Measurements from ENCODE around the gene ZBTB32. TPM values are rescaled to one million over a fixed set of nuclear protein-coding genes. Genes with fewer than 3 reads are reported as not detected.
A peak's percentile ranks its signal among the peaks of the same experiment; 100 is the strongest.
"Not testable (repeated sequence)": the region's sequence is repeated elsewhere in the genome, so short reads cannot be mapped to it uniquely, and the experiment has no call there.

The ZBTB32 gene
- total RNA-seq: not detected
- polyA plus RNA-seq (ENCODE audit: insufficient read length in 2 of 2): under 1 TPM; 0.14 to 0.68 TPM
- long read RNA-seq, donor 1: 0 reads
- long read RNA-seq, donor 2: 0 reads
- long read RNA-seq, donor 3: 0 reads
- long read RNA-seq, donor 4: 0 reads

- WGBS (ENCODE audit: insufficient coverage): 21% methylated on average over 21 of the region's 24 CpGs
- DNase-seq (ENCODE audit: low read depth in 4 of 6, low spot score in 6 of 6): peak in 2 of 6 donors; percentile 32 to 37
- Histone ChIP-seq H3K27me3 (ENCODE audit: control insufficient read depth, insufficient read depth, low read length) (peaks cover 2% of the 10 kb centered on the region), H3K4me3 (ENCODE audit: low read depth, low read length) (no peak within 1 kb of the TSS), H3K27ac (ENCODE audit: low read depth, low read length) (no peak within 1 kb of the TSS), H3K9me3 (ENCODE audit: control insufficient read depth, insufficient read depth, low read length) (no peaks in the 10 kb centered on the region), H3K36me3 (ENCODE audit: control insufficient read depth, insufficient read depth, low read length) (no peaks in the 10 kb centered on the region), H3K4me1 (ENCODE audit: control insufficient read depth, insufficient read depth, low read length) (peaks cover 17% of the 10 kb centered on the region)
Measured at GRCh38 chr19:35704218-35704617, at the start of gene ZBTB32. TSS of gene ZBTB32 (plus strand) at chr19:35704558. CDS start at chr19:35714627, 10,069 bp downstream.

GRCh38 chr19:35654828-35655227 is 49.5 kb upstream of the ZBTB32 start:
- H3K36me3 ChIP-seq (ENCODE audit: control insufficient read depth, insufficient read depth, low read length): peaks cover 76% of the 10 kb centered on the region
- not testable (repeated sequence) for H3K4me3 ChIP-seq (ENCODE audit: low read depth, low read length); H3K4me1 ChIP-seq (ENCODE audit: control insufficient read depth, insufficient read depth, low read length); H3K9me3 ChIP-seq (ENCODE audit: control insufficient read depth, insufficient read depth, low read length); H3K27me3 ChIP-seq (ENCODE audit: control insufficient read depth, insufficient read depth, low read length); H3K27ac ChIP-seq (ENCODE audit: low read depth, low read length); DNase-seq (ENCODE audit: low read depth in 4 of 6, low spot score in 6 of 6)
- WGBS (ENCODE audit: insufficient coverage): 95% methylated on average over 3 of the region's 6 CpGs

DNA sequence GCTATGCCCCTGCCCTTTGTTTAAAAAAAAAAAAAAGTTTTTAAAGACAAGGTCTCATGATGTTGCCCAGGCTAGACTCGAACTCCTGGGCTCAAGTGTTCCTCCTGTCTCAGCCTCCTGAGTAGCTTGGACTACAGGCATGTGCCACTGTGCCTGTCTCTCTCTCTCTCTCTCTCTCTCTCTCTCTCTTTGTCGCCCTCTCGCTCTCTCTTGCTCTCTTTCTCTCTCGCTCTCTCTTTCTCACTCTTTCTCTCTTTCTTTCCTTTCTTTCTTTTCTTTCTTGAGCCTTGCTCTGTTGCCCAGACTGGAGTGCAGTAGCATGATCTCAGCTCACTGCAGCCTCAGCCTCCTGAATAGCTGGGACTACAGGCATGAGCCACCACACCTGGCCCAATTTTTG is 48.8 kb upstream of the ZBTB32 start:
- Histone ChIP-seq H3K36me3 (ENCODE audit: control insufficient read depth, insufficient read depth, low read length) (peaks cover 78% of the 10 kb centered on the region), H3K9me3 (ENCODE audit: control insufficient read depth, insufficient read depth, low read length) (no peaks in the 10 kb centered on the region), H3K4me3 (ENCODE audit: low read depth, low read length) (no peak overlapping the region), H3K4me1 (ENCODE audit: control insufficient read depth, insufficient read depth, low read length) (no peaks in the 10 kb centered on the region), H3K27ac (ENCODE audit: low read depth, low read length) (no peak overlapping the region), H3K27me3 (ENCODE audit: control insufficient read depth, insufficient read depth, low read length) (no peaks in the 10 kb centered on the region)
- WGBS (ENCODE audit: insufficient coverage): 93% methylated on average over 4 of the region's 4 CpGs
- no peak for DNase-seq (ENCODE audit: low read depth in 4 of 6, low spot score in 6 of 6)

DNA sequence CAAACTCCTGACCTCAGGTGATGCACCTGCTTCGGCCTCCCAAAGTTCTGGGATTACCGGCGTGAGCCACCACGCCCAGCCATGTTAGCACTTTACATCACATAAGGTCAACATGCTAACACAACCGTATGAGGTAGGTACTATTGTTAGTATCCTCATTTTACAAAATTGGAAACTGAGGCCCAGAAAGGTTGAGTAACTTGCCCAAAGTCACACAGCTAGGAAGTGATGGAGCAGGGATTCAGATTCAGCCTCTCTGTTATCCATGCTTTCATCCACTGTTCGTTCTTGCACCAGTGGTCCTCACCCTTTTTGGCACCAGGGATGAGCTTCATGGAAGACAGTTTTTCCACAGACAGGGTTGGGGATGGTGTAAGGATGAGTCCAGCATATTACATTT is 47.7 kb upstream of the ZBTB32 start:
- H3K36me3 ChIP-seq (ENCODE audit: control insufficient read depth, insufficient read depth, low read length): peaks cover 78% of the 10 kb centered on the region

GRCh38 chr19:35657904-35658700 is 46.3 kb upstream of the ZBTB32 start:
- Histone ChIP-seq H3K27me3 (ENCODE audit: control insufficient read depth, insufficient read depth, low read length) (no peaks in the 10 kb centered on the region), H3K4me1 (ENCODE audit: control insufficient read depth, insufficient read depth, low read length) (no peaks in the 10 kb centered on the region), H3K9me3 (ENCODE audit: control insufficient read depth, insufficient read depth, low read length) (no peaks in the 10 kb centered on the region), H3K27ac (ENCODE audit: low read depth, low read length) (no peak overlapping the region), H3K36me3 (ENCODE audit: control insufficient read depth, insufficient read depth, low read length) (peaks cover 68% of the 10 kb centered on the region), H3K4me3 (ENCODE audit: low read depth, low read length) (no peak overlapping the region)
- WGBS (ENCODE audit: insufficient coverage): 91% methylated on average over 8 of the region's 15 CpGs
- DNase-seq (ENCODE audit: low read depth in 4 of 6, low spot score in 6 of 6): no peak

More for the DNA sequence above, 47.7 kb upstream of the ZBTB32 start:
- H3K9me3 ChIP-seq (ENCODE audit: control insufficient read depth, insufficient read depth, low read length): no peaks in the 10 kb centered on the region
- H3K27me3 ChIP-seq (ENCODE audit: control insufficient read depth, insufficient read depth, low read length): no peaks in the 10 kb centered on the region
- no peak overlapping the region for H3K4me3 ChIP-seq (ENCODE audit: low read depth, low read length)
- no peak for DNase-seq (ENCODE audit: low read depth in 4 of 6, low spot score in 6 of 6)
- no peaks in the 10 kb centered on the region for H3K4me1 ChIP-seq (ENCODE audit: control insufficient read depth, insufficient read depth, low read length)
- no peak overlapping the region for H3K27ac ChIP-seq (ENCODE audit: low read depth, low read length)
- no CpG with 5 or more reads among the region's 6 CpGs for WGBS (ENCODE audit: insufficient coverage)

GRCh38 chr19:35661995-35662340 is 42.4 kb upstream of the ZBTB32 start:
- H3K9me3 ChIP-seq (ENCODE audit: control insufficient read depth, insufficient read depth, low read length): no peaks in the 10 kb centered on the region
- H3K4me3 ChIP-seq (ENCODE audit: low read depth, low read length): no peak overlapping the region
- WGBS (ENCODE audit: insufficient coverage): no CpG with 5 or more reads among the region's 6 CpGs
- DNase-seq (ENCODE audit: low read depth in 4 of 6, low spot score in 6 of 6): no peak
- no peak overlapping the region for H3K27ac ChIP-seq (ENCODE audit: low read depth, low read length)
- H3K4me1 ChIP-seq (ENCODE audit: control insufficient read depth, insufficient read depth, low read length): no peaks in the 10 kb centered on the region
- H3K27me3 ChIP-seq (ENCODE audit: control insufficient read depth, insufficient read depth, low read length): no peaks in the 10 kb centered on the region
- peaks cover 50% of the 10 kb centered on the region for H3K36me3 ChIP-seq (ENCODE audit: control insufficient read depth, insufficient read depth, low read length)

- whole genome bisulfite sequencing (ENCODE audit: insufficient coverage): 72% methylated on average over 3 of the region's 3 CpGs
- Histone ChIP-seq H3K4me3 (ENCODE audit: low read depth, low read length) (no peak overlapping the region), H3K9me3 (ENCODE audit: control insufficient read depth, insufficient read depth, low read length) (no peaks in the 10 kb centered on the region), H3K27ac (ENCODE audit: low read depth, low read length) (no peak overlapping the region), H3K27me3 (ENCODE audit: control insufficient read depth, insufficient read depth, low read length) (no peaks in the 10 kb centered on the region), H3K4me1 (ENCODE audit: control insufficient read depth, insufficient read depth, low read length) (no peaks in the 10 kb centered on the region), H3K36me3 (ENCODE audit: control insufficient read depth, insufficient read depth, low read length) (peaks cover 33% of the 10 kb centered on the region)
- DNase-seq (ENCODE audit: low read depth in 4 of 6, low spot score in 6 of 6): no peak
Measured at GRCh38 chr19:35663981-35664380, 40.4 kb upstream of the ZBTB32 start.

- no peak for DNase-seq (ENCODE audit: low read depth in 4 of 6, low spot score in 6 of 6)
- no peak overlapping the region for H3K27ac ChIP-seq (ENCODE audit: low read depth, low read length)
- no peaks in the 10 kb centered on the region for H3K9me3 ChIP-seq (ENCODE audit: control insufficient read depth, insufficient read depth, low read length)
- H3K27me3 ChIP-seq (ENCODE audit: control insufficient read depth, insufficient read depth, low read length): peaks cover 4% of the 10 kb centered on the region
- H3K36me3 ChIP-seq (ENCODE audit: control insufficient read depth, insufficient read depth, low read length): peaks cover 24% of the 10 kb centered on the region
- H3K4me1 ChIP-seq (ENCODE audit: control insufficient read depth, insufficient read depth, low read length): no peaks in the 10 kb centered on the region
- 95% methylated on average over 24 of the region's 24 CpGs for WGBS (ENCODE audit: insufficient coverage)
- H3K4me3 ChIP-seq (ENCODE audit: low read depth, low read length): no peak overlapping the region
Measured at GRCh38 chr19:35665157-35665556, 39.2 kb upstream of the ZBTB32 start.

GRCh38 chr19:35665604-35666003 is 38.8 kb upstream of the ZBTB32 start:
- no peak for DNase-seq (ENCODE audit: low read depth in 4 of 6, low spot score in 6 of 6)
- H3K27ac ChIP-seq (ENCODE audit: low read depth, low read length): no peak overlapping the region
- no peaks in the 10 kb centered on the region for H3K4me1 ChIP-seq (ENCODE audit: control insufficient read depth, insufficient read depth, low read length)
- no peaks in the 10 kb centered on the region for H3K9me3 ChIP-seq (ENCODE audit: control insufficient read depth, insufficient read depth, low read length)
- WGBS (ENCODE audit: insufficient coverage): 93% methylated on average over 5 of the region's 7 CpGs
- H3K36me3 ChIP-seq (ENCODE audit: control insufficient read depth, insufficient read depth, low read length): peaks cover 20% of the 10 kb centered on the region
- no peak overlapping the region for H3K4me3 ChIP-seq (ENCODE audit: low read depth, low read length)
- peaks cover 4% of the 10 kb centered on the region for H3K27me3 ChIP-seq (ENCODE audit: control insufficient read depth, insufficient read depth, low read length)
